ENCODE measurements around the gene TAF11. TPM values are rescaled to one million over a fixed set of nuclear protein-coding genes. Genes with fewer than 3 reads are reported as not detected.

Gene TAF11
- total RNA-seq, 2 experiments from 2014 or later, result 31.5 to 38.1 TPM

DNA sequence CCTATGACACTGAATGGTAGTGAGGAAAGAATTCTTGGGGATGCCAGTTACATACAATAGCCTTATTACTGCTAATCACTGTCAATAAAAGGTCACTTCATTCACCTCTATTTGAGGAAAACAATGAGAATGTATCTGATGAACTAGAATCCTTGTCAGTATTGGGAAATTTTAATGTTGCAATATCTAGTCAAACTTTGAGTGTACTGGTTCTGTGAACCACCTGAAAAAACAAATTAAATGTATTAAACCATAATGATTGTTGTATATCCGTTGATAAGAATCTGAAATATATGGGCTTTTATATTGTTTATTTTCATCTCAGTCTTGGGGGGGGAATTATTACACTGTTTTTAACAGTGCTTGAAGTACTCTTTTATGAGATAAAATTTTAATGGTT lies 10.6 kb downstream of the TAF11 start:
- H3K36me3 Mint-ChIP-seq (ENCODE audit: low read depth), result peaks cover 79% of the 10 kb centered on the region
- Histone ChIP-seq H3K9me3 (ENCODE audit: control insufficient read depth in 1 of 2, insufficient read depth in 1 of 2, low read length in 2 of 2) (no peaks in the 10 kb centered on the region), H3K27ac (ENCODE audit: low read depth in 1 of 2, low read length in 2 of 2) (no peak overlapping the region), H3K36me3 (ENCODE audit: insufficient read depth, low read length) (peaks cover 67% of the 10 kb centered on the region), H3K4me1 (ENCODE audit: insufficient read depth, low read length) (no peaks in the 10 kb centered on the region), H3K4me3 (ENCODE audit: low read length) (no peak overlapping the region), H3K27me3 (ENCODE audit: control insufficient read depth in 1 of 2, insufficient read depth in 2 of 2, low read length in 2 of 2) (no peaks in the 10 kb centered on the region)
- peak overlapping the region; percentile 30 for H3K27ac Mint-ChIP-seq
- H3K4me1 Mint-ChIP-seq (ENCODE audit: low read depth), result no peaks in the 10 kb centered on the region
- CTCF ChIA-PET, result no interaction called here
- no peaks in the 10 kb centered on the region for H3K27me3 Mint-ChIP-seq
- intact Hi-C loops (cut with DNase I, micrococcal nuclease), result loop anchor here in 1 of 2 experiments (10.0 kb wide), 1 partner anchor 168 kb away; no protein-coding TSS in a partner anchor
- TF ChIP-seq, protein P1, sequence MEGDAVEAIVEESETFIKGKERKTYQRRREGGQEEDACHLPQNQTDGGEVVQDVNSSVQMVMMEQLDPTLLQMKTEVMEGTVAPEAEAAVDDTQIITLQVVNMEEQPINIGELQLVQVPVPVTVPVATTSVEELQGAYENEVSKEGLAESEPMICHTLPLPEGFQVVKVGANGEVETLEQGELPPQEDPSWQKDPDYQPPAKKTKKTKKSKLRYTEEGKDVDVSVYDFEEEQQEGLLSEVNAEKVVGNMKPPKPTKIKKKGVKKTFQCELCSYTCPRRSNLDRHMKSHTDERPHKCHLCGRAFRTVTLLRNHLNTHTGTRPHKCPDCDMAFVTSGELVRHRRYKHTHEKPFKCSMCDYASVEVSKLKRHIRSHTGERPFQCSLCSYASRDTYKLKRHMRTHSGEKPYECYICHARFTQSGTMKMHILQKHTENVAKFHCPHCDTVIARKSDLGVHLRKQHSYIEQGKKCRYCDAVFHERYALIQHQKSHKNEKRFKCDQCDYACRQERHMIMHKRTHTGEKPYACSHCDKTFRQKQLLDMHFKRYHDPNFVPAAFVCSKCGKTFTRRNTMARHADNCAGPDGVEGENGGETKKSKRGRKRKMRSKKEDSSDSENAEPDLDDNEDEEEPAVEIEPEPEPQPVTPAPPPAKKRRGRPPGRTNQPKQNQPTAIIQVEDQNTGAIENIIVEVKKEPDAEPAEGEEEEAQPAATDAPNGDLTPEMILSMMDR (IDR thresholded peaks at IDR 0.05), result no peak
- H3K4me3 Mint-ChIP-seq, result no peak overlapping the region
- ATAC-seq (ENCODE audit: poor library complexity) (no peak), DNase-seq (no peak)
- POLR2A ChIA-PET, result no interaction called here
- no peaks in the 10 kb centered on the region for H3K9me3 Mint-ChIP-seq

DNA sequence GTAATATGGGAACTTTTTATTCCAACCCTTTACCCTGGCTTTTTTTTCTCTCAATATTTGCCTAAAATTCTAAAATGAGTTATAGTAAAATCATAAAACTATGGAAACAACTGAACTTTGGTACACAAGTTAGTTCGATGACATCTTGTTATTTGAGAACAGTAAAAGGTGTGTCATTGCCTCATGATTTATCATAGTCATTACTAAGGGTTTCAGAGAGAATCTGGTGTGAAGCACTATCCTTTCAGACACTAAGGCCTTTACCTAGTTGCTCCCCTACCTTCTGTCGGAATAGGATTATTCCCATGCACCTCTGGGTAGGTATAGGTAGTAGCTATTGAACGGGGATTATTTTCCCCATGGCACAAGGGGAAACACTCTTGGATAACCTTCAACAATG lies 11.4 kb downstream of the TAF11 start:
- no peak overlapping the region for H3K4me3 Mint-ChIP-seq
- Histone ChIP-seq H3K4me1 (ENCODE audit: insufficient read depth, low read length) (no peaks in the 10 kb centered on the region), H3K4me3 (ENCODE audit: low read length) (no peak overlapping the region), H3K27ac (ENCODE audit: low read depth in 1 of 2, low read length in 2 of 2) (no peak overlapping the region), H3K9me3 (ENCODE audit: control insufficient read depth in 1 of 2, insufficient read depth in 1 of 2, low read length in 2 of 2) (no peaks in the 10 kb centered on the region), H3K36me3 (ENCODE audit: insufficient read depth, low read length) (peaks cover 70% of the 10 kb centered on the region), H3K27me3 (ENCODE audit: control insufficient read depth in 1 of 2, insufficient read depth in 2 of 2, low read length in 2 of 2) (no peaks in the 10 kb centered on the region)
- TF ChIP-seq, protein P1 (IDR thresholded peaks at IDR 0.05), result no peak
- ATAC-seq (ENCODE audit: poor library complexity) (no peak), DNase-seq (no peak)
- H3K27me3 Mint-ChIP-seq, result no peaks in the 10 kb centered on the region
- peak overlapping the region; percentile 30 for H3K27ac Mint-ChIP-seq
- H3K9me3 Mint-ChIP-seq, result no peaks in the 10 kb centered on the region
- no peaks in the 10 kb centered on the region for H3K4me1 Mint-ChIP-seq (ENCODE audit: low read depth)
- peaks cover 85% of the 10 kb centered on the region for H3K36me3 Mint-ChIP-seq (ENCODE audit: low read depth)
- intact Hi-C loops (cut with DNase I, micrococcal nuclease), result loop anchor here in 1 of 2 experiments (10.0 kb wide), 1 partner anchor 168 kb away; no protein-coding TSS in a partner anchor
- ChIA-PET POLR2A (interaction anchor here (2.3 kb wide), 1 partner anchor 11 kb away, joined by 9 read pairs; the partner anchor contains the start of gene TAF11), CTCF (no interaction called here)

DNA sequence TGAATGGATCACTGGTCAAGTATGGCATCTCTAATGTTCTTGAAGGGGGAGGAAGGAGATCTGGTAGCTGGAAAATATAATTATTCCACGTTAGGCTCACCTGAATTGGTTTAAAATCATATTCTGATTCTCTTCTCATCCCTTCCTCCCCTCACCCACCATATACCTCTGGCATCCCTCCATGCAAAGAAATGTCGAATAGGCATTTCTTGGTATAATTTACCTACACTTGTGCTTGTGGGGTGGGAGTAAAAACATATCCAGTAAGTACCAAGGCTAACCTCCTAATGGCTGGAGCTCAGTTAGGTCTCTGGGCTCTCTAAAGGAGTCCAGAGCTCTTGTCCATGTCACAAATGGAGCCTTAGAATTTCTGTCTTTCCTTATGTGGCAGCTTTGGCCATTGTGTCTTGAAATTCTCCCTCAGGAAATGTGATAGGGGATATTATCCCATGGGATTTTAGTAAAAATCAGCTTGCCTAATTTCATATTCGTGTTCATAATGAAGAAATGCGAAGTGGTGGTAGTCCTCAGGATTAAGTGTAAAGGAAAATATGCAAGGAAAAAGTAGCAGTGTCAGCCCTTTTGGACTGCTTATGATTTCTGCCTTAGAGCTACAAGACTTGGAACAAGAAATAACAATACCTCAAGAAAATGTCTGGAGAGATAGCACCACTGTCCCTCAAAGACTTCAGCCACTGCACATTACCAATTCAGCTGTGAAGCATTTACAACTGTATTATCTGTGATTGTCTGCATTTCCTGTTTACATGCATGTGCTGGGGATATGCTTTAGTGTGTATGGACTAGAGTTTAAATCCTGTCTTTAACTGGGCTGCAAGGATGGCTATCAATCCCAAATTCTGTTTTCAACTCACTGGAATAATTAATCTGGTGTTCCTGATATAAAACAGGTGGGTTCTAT lies 12.3 kb downstream of the TAF11 start:
- peaks cover 76% of the 10 kb centered on the region for H3K36me3 ChIP-seq (ENCODE audit: insufficient read depth, low read length)
- no peaks in the 10 kb centered on the region for H3K9me3 ChIP-seq (ENCODE audit: control insufficient read depth in 1 of 2, insufficient read depth in 1 of 2, low read length in 2 of 2)
- H3K27me3 ChIP-seq (ENCODE audit: control insufficient read depth in 1 of 2, insufficient read depth in 2 of 2, low read length in 2 of 2), result no peaks in the 10 kb centered on the region
- H3K4me1 Mint-ChIP-seq (ENCODE audit: low read depth), result no peaks in the 10 kb centered on the region
- peaks cover 87% of the 10 kb centered on the region for H3K36me3 Mint-ChIP-seq (ENCODE audit: low read depth)
- H3K27me3 Mint-ChIP-seq, result no peaks in the 10 kb centered on the region
- H3K4me3 Mint-ChIP-seq, result no peak overlapping the region
- H3K27ac Mint-ChIP-seq, result peak overlapping the region; percentile 44
- ChIA-PET POLR2A (interaction anchor here (2.3 kb wide), 1 partner anchor 12 kb away, joined by 9 read pairs; the partner anchor contains the start of gene TAF11), CTCF (no interaction called here)
- ATAC-seq (ENCODE audit: poor library complexity) (no peak), DNase-seq (no peak)
- H3K9me3 Mint-ChIP-seq, result no peaks in the 10 kb centered on the region
- intact Hi-C loops (cut with DNase I, micrococcal nuclease), result loop anchor here in 1 of 2 experiments (10.0 kb wide), 1 partner anchor 169 kb away; no protein-coding TSS in a partner anchor
- H3K27ac ChIP-seq (ENCODE audit: low read depth in 1 of 2, low read length in 2 of 2), result no peak overlapping the region
- no peak overlapping the region for H3K4me3 ChIP-seq (ENCODE audit: low read length)
- TF ChIP-seq, protein P1 (IDR thresholded peaks at IDR 0.05), result no peak
- H3K4me1 ChIP-seq (ENCODE audit: insufficient read depth, low read length), result no peaks in the 10 kb centered on the region
